Body of pancreas (tissue), 4 donors: Measurements from ENCODE around the gene VARS1.

Experiments
- POLR2A ChIP-seq, 3 donors: fragments of 450-650 bp; IDR thresholded peaks; one replicate each; pipeline ENCODE4 v1.6.1; 2016; ENCODE audit warnings: antibody characterized with exemption in 3 of 3, mild to moderate bottlenecking in 2 of 3
- TF ChIP-seq, protein P1 (sequence below), 7 experiments: fragments of 450-650 bp in 4 of 7; fragments of 200-600 bp in 3 of 7; sonication (generic) in 3 of 7; IDR thresholded peaks; one replicate each; pipeline ENCODE4 v1.5.1; 2016 to 2019; ENCODE audit warnings: antibody characterized with exemption in 7 of 7

DNA sequence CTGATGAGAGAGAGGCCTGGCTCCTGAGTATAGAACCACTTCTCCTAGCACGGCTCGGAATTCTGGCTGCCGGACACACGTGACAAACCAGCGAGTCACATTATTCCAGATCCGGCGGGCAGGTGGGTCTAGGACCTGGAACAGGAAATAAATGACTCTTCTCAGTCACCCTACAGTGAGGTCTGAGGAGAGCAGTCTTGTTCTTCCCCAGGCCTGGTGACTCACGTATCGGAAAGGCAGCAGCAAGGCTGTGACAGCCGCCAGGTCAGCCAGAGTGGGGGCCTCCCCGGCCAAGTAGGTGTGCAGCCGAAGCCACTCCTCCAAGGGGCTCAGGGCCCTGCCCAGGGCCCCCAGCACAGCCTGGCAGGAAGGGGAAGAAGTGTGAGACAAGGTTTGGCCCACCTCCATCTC is 2.8 kb downstream of the VARS1 start:
- TF ChIP-seq, protein P1, sequence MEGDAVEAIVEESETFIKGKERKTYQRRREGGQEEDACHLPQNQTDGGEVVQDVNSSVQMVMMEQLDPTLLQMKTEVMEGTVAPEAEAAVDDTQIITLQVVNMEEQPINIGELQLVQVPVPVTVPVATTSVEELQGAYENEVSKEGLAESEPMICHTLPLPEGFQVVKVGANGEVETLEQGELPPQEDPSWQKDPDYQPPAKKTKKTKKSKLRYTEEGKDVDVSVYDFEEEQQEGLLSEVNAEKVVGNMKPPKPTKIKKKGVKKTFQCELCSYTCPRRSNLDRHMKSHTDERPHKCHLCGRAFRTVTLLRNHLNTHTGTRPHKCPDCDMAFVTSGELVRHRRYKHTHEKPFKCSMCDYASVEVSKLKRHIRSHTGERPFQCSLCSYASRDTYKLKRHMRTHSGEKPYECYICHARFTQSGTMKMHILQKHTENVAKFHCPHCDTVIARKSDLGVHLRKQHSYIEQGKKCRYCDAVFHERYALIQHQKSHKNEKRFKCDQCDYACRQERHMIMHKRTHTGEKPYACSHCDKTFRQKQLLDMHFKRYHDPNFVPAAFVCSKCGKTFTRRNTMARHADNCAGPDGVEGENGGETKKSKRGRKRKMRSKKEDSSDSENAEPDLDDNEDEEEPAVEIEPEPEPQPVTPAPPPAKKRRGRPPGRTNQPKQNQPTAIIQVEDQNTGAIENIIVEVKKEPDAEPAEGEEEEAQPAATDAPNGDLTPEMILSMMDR (IDR thresholded peaks at IDR 0.05): no peak
- no peak for TF ChIP-seq POLR2A (IDR thresholded peaks at IDR 0.05)
